ENCODE measurements around the gene PPP1R27. TPM values are rescaled to one million over a fixed set of nuclear protein-coding genes. Genes with fewer than 3 reads are reported as not detected.

PPP1R27 gene
- total RNA-seq, 1 experiment from 2014 or later: not detected

DNA sequence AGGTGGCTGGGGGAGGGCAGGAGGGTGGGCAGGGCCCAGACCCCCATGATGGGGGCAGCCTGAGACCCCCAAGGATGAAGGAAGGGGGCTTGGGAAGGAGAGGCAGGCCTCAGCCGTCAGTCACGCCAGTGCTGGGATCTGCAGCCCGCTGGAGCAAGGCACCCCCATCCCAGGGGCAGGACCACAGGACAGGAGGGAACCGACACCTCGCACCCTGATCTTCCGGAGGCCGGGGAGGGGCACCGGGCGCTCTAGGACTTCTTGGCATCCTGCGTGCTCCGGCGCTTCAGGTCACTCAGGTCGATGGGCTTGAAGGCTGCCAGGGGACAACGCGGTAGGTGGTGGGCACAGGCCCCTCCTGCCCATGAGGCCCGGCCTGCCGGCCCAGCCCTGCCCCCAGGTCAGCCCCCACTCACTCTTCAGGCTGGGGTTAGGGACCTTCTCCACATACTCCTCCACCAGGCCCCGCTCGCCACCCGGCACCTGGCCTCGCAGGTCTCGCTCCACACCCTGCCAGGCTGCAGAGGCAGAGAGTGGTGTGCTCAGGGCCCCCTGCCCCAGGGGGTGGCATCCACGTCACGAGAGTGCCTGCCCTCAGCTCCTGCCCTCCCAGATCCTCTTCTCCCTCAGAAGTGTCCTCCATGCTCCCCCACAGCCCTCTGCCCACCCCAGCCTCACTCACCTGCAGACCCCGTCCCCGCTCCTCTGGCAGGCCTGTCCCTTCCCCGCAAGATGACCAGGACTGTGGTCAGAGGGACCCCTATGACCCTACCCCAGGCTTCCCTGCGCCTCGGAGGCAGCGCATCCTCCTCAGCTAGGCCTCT lies 11.6 kb downstream of the PPP1R27 start:
- Mint-ChIP-seq H3K27me3 (ENCODE audit: insufficient read depth, unreplicated experiment) (peaks cover under 1% of the 10 kb centered on the region), H3K27ac (ENCODE audit: low read depth, unreplicated experiment) (no peak overlapping the region), H3K9me3 (ENCODE audit: unreplicated experiment) (no peaks in the 10 kb centered on the region), H3K4me3 (ENCODE audit: unreplicated experiment) (no peak overlapping the region), H3K36me3 (ENCODE audit: insufficient read depth, unreplicated experiment) (no peaks in the 10 kb centered on the region), H3K4me1 (ENCODE audit: insufficient read depth, unreplicated experiment) (no peaks in the 10 kb centered on the region)
- POLR2A ChIA-PET: interaction anchor here (0.6 kb wide), 1 partner anchor 121 kb away, joined by 3 read pairs; no protein-coding TSS in a partner anchor
- CTCF ChIA-PET: no interaction called here
- TF ChIP-seq, protein P1, sequence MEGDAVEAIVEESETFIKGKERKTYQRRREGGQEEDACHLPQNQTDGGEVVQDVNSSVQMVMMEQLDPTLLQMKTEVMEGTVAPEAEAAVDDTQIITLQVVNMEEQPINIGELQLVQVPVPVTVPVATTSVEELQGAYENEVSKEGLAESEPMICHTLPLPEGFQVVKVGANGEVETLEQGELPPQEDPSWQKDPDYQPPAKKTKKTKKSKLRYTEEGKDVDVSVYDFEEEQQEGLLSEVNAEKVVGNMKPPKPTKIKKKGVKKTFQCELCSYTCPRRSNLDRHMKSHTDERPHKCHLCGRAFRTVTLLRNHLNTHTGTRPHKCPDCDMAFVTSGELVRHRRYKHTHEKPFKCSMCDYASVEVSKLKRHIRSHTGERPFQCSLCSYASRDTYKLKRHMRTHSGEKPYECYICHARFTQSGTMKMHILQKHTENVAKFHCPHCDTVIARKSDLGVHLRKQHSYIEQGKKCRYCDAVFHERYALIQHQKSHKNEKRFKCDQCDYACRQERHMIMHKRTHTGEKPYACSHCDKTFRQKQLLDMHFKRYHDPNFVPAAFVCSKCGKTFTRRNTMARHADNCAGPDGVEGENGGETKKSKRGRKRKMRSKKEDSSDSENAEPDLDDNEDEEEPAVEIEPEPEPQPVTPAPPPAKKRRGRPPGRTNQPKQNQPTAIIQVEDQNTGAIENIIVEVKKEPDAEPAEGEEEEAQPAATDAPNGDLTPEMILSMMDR (IDR thresholded peaks at IDR 0.05; ENCODE audit: unreplicated experiment): no peak
- DNase-seq (ENCODE audit: unreplicated experiment): no peak
- intact Hi-C loops (cut with micrococcal nuclease): no loop called here
- BruUV-seq (replicated peaks): no TSS peak

DNA sequence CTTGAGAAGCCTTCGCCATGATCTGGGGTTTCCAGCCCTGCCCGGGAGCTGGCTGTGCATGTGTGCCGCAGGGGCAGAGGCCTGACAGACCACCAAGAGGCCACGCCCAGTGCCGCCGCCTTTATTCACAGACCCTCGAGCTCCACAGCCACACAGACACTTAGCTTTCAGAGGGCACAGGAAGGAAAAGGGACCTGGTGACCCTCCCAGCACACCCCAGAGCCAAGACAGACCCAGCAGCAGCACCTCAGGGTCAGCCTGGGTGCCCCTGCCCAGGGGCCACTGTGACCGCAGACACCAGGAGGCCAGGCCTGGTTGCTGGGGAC lies 12.6 kb downstream of the PPP1R27 start:
- no peak overlapping the region for H3K27ac Mint-ChIP-seq (ENCODE audit: low read depth, unreplicated experiment)
- BruUV-seq (replicated peaks): no TSS peak
- peaks cover 10% of the 10 kb centered on the region for H3K27me3 Mint-ChIP-seq (ENCODE audit: insufficient read depth, unreplicated experiment)
- ChIA-PET POLR2A (interaction anchor here (1.0 to 1.2 kb wide), 3 partner anchors 9 to 87 kb away, joined by 3 to 4 read pairs (median 3); no protein-coding TSS in a partner anchor), CTCF (interaction anchor here (0.7 kb wide), 2 partner anchors 59 to 97 kb away, joined by 3 read pairs; no protein-coding TSS in a partner anchor)
- intact Hi-C loops (cut with micrococcal nuclease): no loop called here
- H3K4me3 Mint-ChIP-seq (ENCODE audit: unreplicated experiment): no peak overlapping the region
- peaks cover 6% of the 10 kb centered on the region for H3K4me1 Mint-ChIP-seq (ENCODE audit: insufficient read depth, unreplicated experiment)
- DNase-seq (ENCODE audit: unreplicated experiment): no peak
- no peaks in the 10 kb centered on the region for H3K36me3 Mint-ChIP-seq (ENCODE audit: insufficient read depth, unreplicated experiment)
- TF ChIP-seq, protein P1 (IDR thresholded peaks at IDR 0.05; ENCODE audit: unreplicated experiment): no peak
- no peaks in the 10 kb centered on the region for H3K9me3 Mint-ChIP-seq (ENCODE audit: unreplicated experiment)

DNA sequence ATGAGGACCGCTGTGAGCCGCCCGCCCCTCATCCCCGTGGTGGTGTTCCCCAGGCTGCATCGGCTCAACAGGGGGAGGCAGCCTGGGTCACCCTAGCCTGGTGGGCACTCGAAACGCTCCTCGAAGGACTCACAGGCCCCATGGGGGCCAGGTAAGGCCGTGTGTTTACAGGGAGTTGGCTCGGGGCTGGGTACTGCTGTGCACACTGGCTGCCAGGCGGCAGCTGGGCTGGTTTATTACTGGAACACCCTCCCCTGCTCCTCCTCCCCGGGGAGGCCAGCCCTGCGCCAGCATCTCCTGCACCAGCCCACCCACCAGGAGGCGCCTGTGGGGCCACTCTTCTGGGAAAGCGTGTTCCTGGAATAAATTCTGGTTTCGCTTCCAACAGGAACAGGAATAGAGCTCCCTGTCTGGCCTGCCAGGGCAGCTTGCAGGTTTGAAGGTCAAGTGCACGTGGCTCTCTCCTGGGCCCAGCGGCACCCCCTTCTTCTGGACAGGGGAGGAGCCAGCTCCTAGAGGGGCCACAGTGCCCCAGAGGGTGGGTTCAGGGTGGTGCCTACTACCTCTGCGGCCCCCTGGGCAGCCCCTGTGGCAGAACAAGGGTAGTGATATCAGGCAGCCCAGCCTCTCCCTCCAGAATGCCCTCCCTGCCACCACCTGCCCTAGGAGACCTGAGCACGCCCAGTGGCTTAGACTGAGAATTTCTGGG lies 13.1 kb downstream of the PPP1R27 start:
- no peak overlapping the region for H3K4me3 Mint-ChIP-seq (ENCODE audit: unreplicated experiment)
- intact Hi-C loops (cut with micrococcal nuclease): no loop called here
- peaks cover 6% of the 10 kb centered on the region for H3K4me1 Mint-ChIP-seq (ENCODE audit: insufficient read depth, unreplicated experiment)
- CTCF ChIA-PET: interaction anchor here (0.7 kb wide), 2 partner anchors 59 to 97 kb away, joined by 3 read pairs; no protein-coding TSS in a partner anchor
- no peaks in the 10 kb centered on the region for H3K36me3 Mint-ChIP-seq (ENCODE audit: insufficient read depth, unreplicated experiment)
- POLR2A ChIA-PET: interaction anchor here (1.0 to 1.2 kb wide), 3 partner anchors 9 to 86 kb away, joined by 3 to 4 read pairs (median 3); no protein-coding TSS in a partner anchor
- H3K27ac Mint-ChIP-seq (ENCODE audit: low read depth, unreplicated experiment): no peak overlapping the region
- DNase-seq (ENCODE audit: unreplicated experiment): peak; percentile 89
- H3K27me3 Mint-ChIP-seq (ENCODE audit: insufficient read depth, unreplicated experiment): peaks cover 15% of the 10 kb centered on the region
- TF ChIP-seq, protein P1 (IDR thresholded peaks at IDR 0.05; ENCODE audit: unreplicated experiment): peak; percentile 27
- no peaks in the 10 kb centered on the region for H3K9me3 Mint-ChIP-seq (ENCODE audit: unreplicated experiment)
- BruUV-seq (replicated peaks): no TSS peak

DNA sequence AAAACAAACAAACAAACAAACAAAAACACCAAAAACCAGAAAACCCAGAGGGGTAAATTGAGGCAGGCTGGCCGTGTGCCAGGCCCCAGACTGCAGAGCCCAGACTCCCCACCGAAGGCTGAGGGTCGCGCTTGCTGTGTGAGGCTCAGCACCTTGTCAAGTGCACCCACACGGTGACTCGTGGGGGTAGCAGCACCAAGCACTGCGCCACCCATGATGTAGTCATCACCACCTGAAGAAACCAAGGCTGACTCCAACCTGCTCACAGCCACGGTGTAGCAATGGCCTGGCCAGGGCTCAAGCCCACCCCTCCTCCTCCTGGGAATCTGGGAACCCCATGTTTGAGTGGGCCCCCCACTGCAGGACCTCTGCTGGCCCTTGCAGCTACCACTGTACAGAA lies 13.7 kb downstream of the PPP1R27 start:
- H3K9me3 Mint-ChIP-seq (ENCODE audit: unreplicated experiment): no peaks in the 10 kb centered on the region
- intact Hi-C loops (cut with micrococcal nuclease): no loop called here
- peaks cover 6% of the 10 kb centered on the region for H3K4me1 Mint-ChIP-seq (ENCODE audit: insufficient read depth, unreplicated experiment)
- TF ChIP-seq, protein P1 (IDR thresholded peaks at IDR 0.05; ENCODE audit: unreplicated experiment): no peak
- H3K27ac Mint-ChIP-seq (ENCODE audit: low read depth, unreplicated experiment): no peak overlapping the region
- ChIA-PET POLR2A (interaction anchor here (1.1 kb wide), 1 partner anchor 10 kb away, joined by 3 read pairs; no protein-coding TSS in a partner anchor), CTCF (interaction anchor here (1.5 kb wide), 1 partner anchor 88 kb away, joined by 3 read pairs; no protein-coding TSS in a partner anchor)
- no peaks in the 10 kb centered on the region for H3K36me3 Mint-ChIP-seq (ENCODE audit: insufficient read depth, unreplicated experiment)
- H3K27me3 Mint-ChIP-seq (ENCODE audit: insufficient read depth, unreplicated experiment): peaks cover 22% of the 10 kb centered on the region
- no TSS peak for BruUV-seq (replicated peaks)
- H3K4me3 Mint-ChIP-seq (ENCODE audit: unreplicated experiment): no peak overlapping the region
- no peak for DNase-seq (ENCODE audit: unreplicated experiment)
